DND-41 (cell line): ENCODE data around the gene GRM4.
"Not testable (repeated sequence)": the region's sequence is repeated elsewhere in the genome, so short reads cannot be mapped to it uniquely, and the experiment has no call there.

Experiments
- ATAC-seq: fragments of 200-7000 bp; cut with Tn5 transposase; 3 replicates; pipeline ENCODE4 v1.9.1; 2021; ENCODE audit warnings: low read depth; ENCODE audit not compliant: insufficient read depth
- DNase-seq: peaks from one replicate; pipeline ENCODE4 v3.0.0-alpha.2; 2020
- H2AFZ ChIP-seq: 2 replicates; pipeline ENCODE4 v1.6.0; 2012; ENCODE audit warnings: low read depth, low read length
- H3K27ac ChIP-seq: 2 replicates; pipeline ENCODE4 v1.5.1; 2012; ENCODE audit warnings: low read length, inconsistent platforms
- H3K27me3 ChIP-seq: fragments of 200-600 bp; sonication (generic); 2 replicates; pipeline ENCODE4 v1.6.0; 2012; ENCODE audit warnings: low read length, mild to moderate bottlenecking, inconsistent platforms; ENCODE audit not compliant: insufficient read depth, poor library complexity
- H3K36me3 ChIP-seq: 2 replicates; pipeline ENCODE4 v1.5.1; 2012; ENCODE audit warnings: low read length, inconsistent platforms; ENCODE audit not compliant: insufficient read depth
- H3K4me1 ChIP-seq: 2 replicates; pipeline ENCODE4 v1.5.1; 2012; ENCODE audit warnings: mild to moderate bottlenecking, low read length; ENCODE audit not compliant: insufficient read depth
- H3K4me2 ChIP-seq: 2 replicates; pipeline ENCODE4 v1.6.0; 2012; ENCODE audit warnings: mild to moderate bottlenecking, moderate library complexity, low read length, inconsistent platforms; ENCODE audit not compliant: insufficient read depth
- H3K4me3 ChIP-seq, 2 experiments: fragments of 200-600 bp in 1 of 2; shearing (Covaris generic) in 1 of 2; 2 replicates each; pipeline ENCODE4 v1.5.1; 2012 to 2016; ENCODE audit warnings: inconsistent platforms in 2 of 2, low read length in 2 of 2, mild to moderate bottlenecking in 2 of 2, low read depth in 1 of 2, moderate library complexity in 1 of 2
- H3K79me2 ChIP-seq: 2 replicates; pipeline ENCODE4 v1.6.0; 2012; ENCODE audit warnings: low read length, inconsistent platforms; ENCODE audit not compliant: insufficient read depth
- H3K9ac ChIP-seq: 2 replicates; pipeline ENCODE4 v1.6.0; 2012; ENCODE audit warnings: low read depth, mild to moderate bottlenecking, inconsistent platforms, low read length, moderate library complexity
- H3K9me3 ChIP-seq: 2 replicates; pipeline ENCODE4 v1.5.1; 2012; ENCODE audit warnings: low read length, moderate library complexity, mild to moderate bottlenecking, inconsistent platforms; ENCODE audit not compliant: insufficient read depth, severe bottlenecking
- H4K20me1 ChIP-seq: 2 replicates; pipeline ENCODE4 v1.6.0; 2012; ENCODE audit warnings: low read length; ENCODE audit not compliant: insufficient read depth
- CTCF ChIP-seq: IDR thresholded peaks from 2 replicates; pipeline ENCODE4 v1.5.1; 2012; ENCODE audit warnings: borderline replicate concordance, low read length, moderate library complexity, mild to moderate bottlenecking; ENCODE audit not compliant: poor library complexity, severe bottlenecking; ENCODE audit errors: extremely low read depth
- EZH2 ChIP-seq: IDR thresholded peaks from 3 replicates; pipeline ENCODE4 v1.6.1; 2012; ENCODE audit warnings: borderline replicate concordance, low read depth, mild to moderate bottlenecking, moderate library complexity, low read length, inconsistent platforms; ENCODE audit not compliant: severe bottlenecking

GRM4 gene

GRCh38 chr6:34017106-34017805 lies 128.6 kb downstream of the GRM4 start:
- Histone ChIP-seq H3K9me3 (no peaks in the 10 kb centered on the region), H4K20me1 (no peaks in the 10 kb centered on the region), H3K27ac (no peak overlapping the region), H3K79me2 (no peaks in the 10 kb centered on the region), H3K27me3 (no peaks in the 10 kb centered on the region), H2AFZ (no peak overlapping the region), H3K9ac (no peak overlapping the region), H3K4me2 (no peak overlapping the region), H3K4me1 (no peaks in the 10 kb centered on the region), H3K36me3 (no peaks in the 10 kb centered on the region), H3K4me3 (no peak overlapping the region)
- DNase-seq (no peak), ATAC-seq (no peak)
- TF ChIP-seq CTCF = no peak
- no peak for TF ChIP-seq EZH2

- H3K9me3 ChIP-seq, H4K20me1 ChIP-seq, H2AFZ ChIP-seq, H3K27ac ChIP-seq, H3K9ac ChIP-seq, H3K4me1 ChIP-seq, H3K27me3 ChIP-seq, H3K4me2 ChIP-seq, DNase-seq, H3K36me3 ChIP-seq, ATAC-seq, H3K79me2 ChIP-seq, H3K4me3 ChIP-seq: not testable (repeated sequence)
Observed at GRCh38 chr6:34016573-34016972, 129.3 kb downstream of the GRM4 start.

GRCh38 chr6:34015586-34015985 lies 130.3 kb downstream of the GRM4 start:
- no peaks in the 10 kb centered on the region for H4K20me1 ChIP-seq
- TF ChIP-seq CTCF (no peak), EZH2 (no peak)
- H3K27ac ChIP-seq = no peak overlapping the region
- H3K27me3 ChIP-seq = peaks cover 1% of the 10 kb centered on the region
- no peak overlapping the region for H3K4me3 ChIP-seq
- DNase-seq (no peak), ATAC-seq (no peak)
- H3K79me2 ChIP-seq = no peaks in the 10 kb centered on the region
- no peaks in the 10 kb centered on the region for H3K36me3 ChIP-seq
- no peaks in the 10 kb centered on the region for H3K4me1 ChIP-seq
- no peak overlapping the region for H3K4me2 ChIP-seq
- no peak overlapping the region for H3K9ac ChIP-seq
- H2AFZ ChIP-seq = no peak overlapping the region
- no peaks in the 10 kb centered on the region for H3K9me3 ChIP-seq

GRCh38 chr6:34011264-34011663 lies 134.6 kb downstream of the GRM4 start:
- H3K9ac ChIP-seq = no peak overlapping the region
- no peaks in the 10 kb centered on the region for H3K36me3 ChIP-seq
- H2AFZ ChIP-seq = no peak overlapping the region
- H4K20me1 ChIP-seq = no peaks in the 10 kb centered on the region
- H3K27me3 ChIP-seq = peaks cover 3% of the 10 kb centered on the region
- DNase-seq (no peak), ATAC-seq (no peak)
- no peak overlapping the region for H3K4me3 ChIP-seq
- TF ChIP-seq CTCF (no peak), EZH2 (no peak)
- no peak overlapping the region for H3K27ac ChIP-seq
- no peaks in the 10 kb centered on the region for H3K79me2 ChIP-seq
- H3K4me2 ChIP-seq = no peak overlapping the region
- H3K9me3 ChIP-seq = no peaks in the 10 kb centered on the region
- H3K4me1 ChIP-seq = no peaks in the 10 kb centered on the region
